HepG2 (cell line): ENCODE measurements around the gene GLDC. TPM values are rescaled to one million over a fixed set of nuclear protein-coding genes. Genes with fewer than 3 reads are reported as not detected.

Source experiments
- CENPBD1 ChIP-seq: sonication (generic); formaldehyde crosslinking; IDR thresholded peaks from 2 replicates; pipeline ENCODE4 v1.8.0; 2022; ENCODE audit warnings: missing genetic modification reagents, low read depth, mild to moderate bottlenecking, borderline replicate concordance
- CHD4 ChIP-seq: fragments of 200-600 bp; sonication (generic); IDR thresholded peaks from 2 replicates; pipeline ENCODE4 v1.7.0; 2017; ENCODE audit warnings: mild to moderate bottlenecking, low read length, borderline replicate concordance
- DRAP1 ChIP-seq: IDR thresholded peaks from 2 replicates; pipeline ENCODE4 v1.6.1; 2016; ENCODE audit warnings: missing genetic modification reagents, missing compliant biosample characterization
- E2F1 ChIP-seq: sonication (generic); formaldehyde crosslinking; IDR thresholded peaks from 2 replicates; pipeline ENCODE4 v1.5.0; 2020; ENCODE audit warnings: missing genetic modification reagents
- FOSL1 ChIP-seq: sonication (generic); formaldehyde crosslinking; IDR thresholded peaks from 2 replicates; pipeline ENCODE4 v1.9.0; 2021; ENCODE audit warnings: missing genetic modification reagents, borderline replicate concordance
- GLI4 ChIP-seq: sonication (generic); formaldehyde crosslinking; IDR thresholded peaks from 2 replicates; pipeline ENCODE4 v1.5.1; 2020; ENCODE audit warnings: missing genetic modification reagents, mild to moderate bottlenecking, moderate library complexity, borderline replicate concordance
- GPBP1L1 ChIP-seq: sonication (generic); formaldehyde crosslinking; IDR thresholded peaks from 2 replicates; pipeline ENCODE4 v1.5.0; 2020; ENCODE audit warnings: mild to moderate bottlenecking, missing genetic modification reagents
- GTF3A ChIP-seq: sonication (generic); formaldehyde crosslinking; conservative IDR thresholded peaks from 2 replicates; pipeline ENCODE4 v1.4.0; 2020; ENCODE audit warnings: mild to moderate bottlenecking, missing genetic modification reagents
- HMGXB4 ChIP-seq, 2 experiments: sonication (generic) in 1 of 2; formaldehyde crosslinking in 1 of 2; IDR thresholded peaks; 2 replicates each; pipeline versions ENCODE4 v1.4.0 to v1.6.1; 2018 to 2020; ENCODE audit warnings: missing genetic modification reagents in 2 of 2, borderline replicate concordance in 1 of 2, low read depth in 1 of 2, mild to moderate bottlenecking in 1 of 2, missing biosample characterization in 1 of 2
- HNRNPLL ChIP-seq: fragments of 200-400 bp; formaldehyde crosslinking; IDR thresholded peaks from 2 replicates; pipeline ENCODE4 v1.6.1; 2017; ENCODE audit warnings: mild to moderate bottlenecking, low read depth, low read length; ENCODE audit not compliant: poor library complexity, severe bottlenecking
- KLF12 ChIP-seq: sonication (generic); formaldehyde crosslinking; IDR thresholded peaks from 2 replicates; pipeline ENCODE4 v1.4.0; 2020; ENCODE audit warnings: missing genetic modification reagents, borderline replicate concordance
- MAFF ChIP-seq: IDR thresholded peaks from 2 replicates; pipeline ENCODE4 v1.6.1; 2011; ENCODE audit warnings: low read depth, low read length, improper control_type of control experiment
- MTA1 ChIP-seq: sonication (generic); formaldehyde crosslinking; IDR thresholded peaks from 2 replicates; pipeline ENCODE4 v1.4.0; 2020; ENCODE audit warnings: missing genetic modification reagents, mild to moderate bottlenecking, borderline replicate concordance
- SMAD3 ChIP-seq: sonication (generic); formaldehyde crosslinking; IDR thresholded peaks from 2 replicates; pipeline ENCODE4 v1.4.0; 2020; ENCODE audit warnings: missing genetic modification reagents
- TFDP2 ChIP-seq: sonication (generic); formaldehyde crosslinking; IDR thresholded peaks from 2 replicates; pipeline ENCODE4 v1.4.0; 2020; ENCODE audit warnings: missing genetic modification reagents
- YEATS2 ChIP-seq: sonication (generic); formaldehyde crosslinking; IDR thresholded peaks from 2 replicates; pipeline ENCODE4 v1.4.0; 2020; ENCODE audit warnings: missing genetic modification reagents, borderline replicate concordance
- ZNF20 ChIP-seq: sonication (generic); formaldehyde crosslinking; IDR thresholded peaks from 2 replicates; pipeline ENCODE4 v1.4.0; 2020; ENCODE audit warnings: mild to moderate bottlenecking, moderate library complexity, missing genetic modification reagents
- ZNF563 ChIP-seq: sonication (generic); formaldehyde crosslinking; IDR thresholded peaks from 2 replicates; pipeline ENCODE4 v1.8.0; 2022; ENCODE audit warnings: mild to moderate bottlenecking, moderate library complexity, missing genetic modification reagents
- ZNF747 ChIP-seq: sonication (generic); formaldehyde crosslinking; IDR thresholded peaks from 2 replicates; pipeline ENCODE4 v1.8.1; 2023; ENCODE audit warnings: missing genetic modification reagents, mild to moderate bottlenecking, borderline replicate concordance
- polyA plus RNA-seq, 8 experiments: library from polyadenylated mRNA; depleted of rRNA in 3 of 8; stranded (reverse) in 7 of 8; unstranded in 1 of 8; fragments of >200 nt; fragmentation: Illumina TruSeq in 4 of 8; extraction: Trizol in 4 of 8; gene quantifications; 2 replicates each; pipeline versions ENCODE4 v1.2.1 to v1.2.3, GENCODE V29; 2011 to 2016; ENCODE audit warnings: low read depth in 4 of 8, missing spikeins in 1 of 8, mixed read lengths in 1 of 8; ENCODE audit not compliant: insufficient read depth in 1 of 8
- total RNA-seq, 5 experiments: library from RNA; depleted of rRNA; stranded (reverse); fragments of >200 nt; fragmentation: Illumina TruSeq; extraction: Trizol; gene quantifications; 2 replicates each; pipeline ENCODE4 v1.2.3, GENCODE V29; 2016; ENCODE audit warnings: low read depth in 1 of 5

GLDC gene
- total and polyA plus RNA-seq, 2 of the 13 experiments (the other 11 are each of a cell fraction or from before 2014, with no cell fraction given): 59.3 to 115 TPM

- TF ChIP-seq DRAP1 (CRISPR knock-in tag) (peak; percentile 99), GLI4 (CRISPR knock-in tag) (no peak), KLF12 (CRISPR knock-in tag) (peak; percentile 90; the same call in 1 of the 2 replicates), GTF3A (CRISPR knock-in tag) (no peak; the same call in 1 of the 2 replicates), TFDP2 (CRISPR knock-in tag) (peak; percentile 63; the same call in 1 of the 2 replicates), ZNF747 (CRISPR knock-in tag) (0 out of 2 replicates have a peak, but pooled peaks have one; percentile 38), SMAD3 (CRISPR knock-in tag) (peak; percentile 59; the same call in 1 of the 2 replicates), HNRNPLL (peak; percentile 92), E2F1 (peak; percentile 47; the same call in 1 of the 2 replicates), MTA1 (CRISPR knock-in tag) (peak; percentile 55; the same call in 1 of the 2 replicates), HMGXB4 (CRISPR knock-in tag; IDR thresholded peaks at IDR 0.05; ENCODE audit: borderline replicate concordance in 1 of 2, low read depth in 1 of 2) (peak; percentile 51 to 75), GPBP1L1 (CRISPR knock-in tag) (no peak), ZNF563 (CRISPR knock-in tag) (no peak), MAFF (no peak), CENPBD1 (CRISPR knock-in tag) (no peak), CHD4 (no peak), ZNF20 (CRISPR knock-in tag) (no peak), YEATS2 (CRISPR knock-in tag) (0 out of 2 replicates have a peak, but pooled peaks have one; percentile 28), FOSL1 (CRISPR knock-in tag) (no peak)
Measured at GRCh38 chr9:6645355-6646292, at the start of gene GLDC (continued).
